HepG2 (cell line): Measurements from ENCODE around the gene HAND1. TPM values are rescaled to one million over a fixed set of nuclear protein-coding genes. Genes with fewer than 3 reads are reported as not detected.

Experiments used
- ATAC-seq: fragments of 200-7000 bp; cut with Tn5 transposase; 3 replicates; pipeline ENCODE4 v1.9.1; 2020; ENCODE audit warnings: mild to moderate bottlenecking, moderate library complexity
- BruUV-seq: library from RNA; stranded (reverse); fragments of 400-500 nt; replicated peaks from 2 replicates; lab custom pipeline; 2021; lab: Mats Ljungman, UMichigan
- CTCF ChIA-PET: fragments of 300-600 bp; formaldehyde crosslinking; extraction: SDS; loops from one replicate; lab custom pipeline; 2021; ENCODE audit warnings: low total read pairs, inconsistent platforms, low intra/inter-chr PET ratio; lab: Yijun Ruan, JAX
- POLR2A ChIA-PET: fragments of 350-600 bp; sonication (Branson Sonifier 250); formaldehyde crosslinking; loops from one replicate; lab custom pipeline; 2020; ENCODE audit warnings: antibody characterized with exemption, inconsistent platforms; lab: Yijun Ruan, JAX
- DNase-seq: peaks from one replicate; pipeline ENCODE4 v3.0.0-alpha.2; 2015; ENCODE audit warnings: low spot score
- FAIRE-seq: peaks from 3 replicates; lab custom pipeline; 2011; peaks lifted over from hg19 to GRCh38; lab: Jason Lieb, UNC
- H2AFZ ChIP-seq: one replicate; pipeline ENCODE4 v1.6.1; 2011; ENCODE audit warnings: low read length, inconsistent platforms
- H3K27ac ChIP-seq: fragments of 300-600 bp; 3 replicates; pipeline ENCODE4 v1.8.0; 2011; ENCODE audit warnings: mixed run types, mild to moderate bottlenecking, mixed read lengths, low read length, inconsistent platforms; ENCODE audit not compliant: insufficient read depth; ENCODE audit errors: extremely low read length
- H3K27me3 ChIP-seq, 2 experiments: fragments of 200-600 bp in 1 of 2; 2 replicates in 1 of 2; 3 replicates in 1 of 2; pipeline versions ENCODE4 v1.6.0 to v1.8.0; 2011; ENCODE audit warnings: low read length in 2 of 2, mild to moderate bottlenecking in 2 of 2, moderate library complexity in 2 of 2, inconsistent platforms in 1 of 2; ENCODE audit not compliant: insufficient read depth in 2 of 2, control insufficient read depth in 1 of 2
- H3K36me3 ChIP-seq, 2 experiments: fragments of 200-600 bp in 1 of 2; replicated peaks in 1 of 2; 2 replicates in 1 of 2; 3 replicates in 1 of 2; pipeline versions ENCODE4 v1.5.1 to v1.8.0; 2011; ENCODE audit warnings: low read length in 2 of 2, inconsistent platforms in 1 of 2; ENCODE audit not compliant: insufficient read depth in 2 of 2, control insufficient read depth in 1 of 2
- H3K4me1 ChIP-seq: 2 replicates; pipeline ENCODE4 v1.5.1; 2012; ENCODE audit warnings: low read length, inconsistent platforms; ENCODE audit not compliant: insufficient read depth
- H3K4me2 ChIP-seq: 2 replicates; pipeline ENCODE4 v1.6.0; 2011; ENCODE audit warnings: low read depth, low read length, inconsistent platforms
- H3K4me3 ChIP-seq, 3 experiments: fragments of 200-600 bp in 1 of 3; sonication (generic), shearing (Covaris generic) in 1 of 3; replicated peaks in 1 of 3; 2 replicates each; pipeline ENCODE4 v1.5.1; 2011 to 2016; ENCODE audit warnings: low read length in 3 of 3, inconsistent platforms in 2 of 3, low read depth in 2 of 3, mild to moderate bottlenecking in 2 of 3, control low read depth in 1 of 3, mixed read lengths in 1 of 3; ENCODE audit not compliant: insufficient read depth in 1 of 3
- H3K79me2 ChIP-seq: one replicate; pipeline ENCODE4 v1.6.1; 2011; ENCODE audit warnings: low read length, inconsistent platforms; ENCODE audit not compliant: insufficient read depth
- H3K9ac ChIP-seq: 2 replicates; pipeline ENCODE4 v1.6.0; 2011; ENCODE audit warnings: mild to moderate bottlenecking, low read depth, low read length, inconsistent platforms; ENCODE audit not compliant: insufficient read depth
- H3K9me3 ChIP-seq: 2 replicates; pipeline ENCODE4 v1.5.1; 2012; ENCODE audit warnings: mild to moderate bottlenecking, low read length
- H4K20me1 ChIP-seq: 2 replicates; pipeline ENCODE4 v1.6.0; 2011; ENCODE audit warnings: inconsistent platforms, mild to moderate bottlenecking, low read length, moderate library complexity; ENCODE audit not compliant: insufficient read depth
- ARHGAP35 ChIP-seq: sonication (generic); formaldehyde crosslinking; IDR thresholded peaks from 2 replicates; pipeline ENCODE4 v1.9.0; 2022; ENCODE audit warnings: mild to moderate bottlenecking, inconsistent platforms, moderate library complexity, missing genetic modification reagents, borderline replicate concordance
- ATM ChIP-seq: fragments of 450-650 bp; IDR thresholded peaks from 2 replicates; pipeline ENCODE4 v1.7.1; 2017; ENCODE audit warnings: mild to moderate bottlenecking, borderline replicate concordance
- DNMT1 ChIP-seq: sonication (generic); formaldehyde crosslinking; IDR thresholded peaks from 2 replicates; pipeline ENCODE4 v1.5.1; 2020; ENCODE audit warnings: mild to moderate bottlenecking, missing genetic modification reagents
- GATAD2A ChIP-seq: IDR thresholded peaks from 2 replicates; pipeline ENCODE4 v1.6.1; 2016
- KDM4B ChIP-seq: sonication (generic); formaldehyde crosslinking; IDR thresholded peaks from 2 replicates; pipeline ENCODE4 v1.4.0; 2020; ENCODE audit warnings: missing genetic modification reagents
- MBD4 ChIP-seq: IDR thresholded peaks from 2 replicates; pipeline ENCODE4 v1.6.1; 2012; ENCODE audit warnings: low read length, inconsistent platforms, borderline replicate concordance
- NFE2L2 ChIP-seq: fragments of 150-350 bp; IDR thresholded peaks from 2 replicates; pipeline ENCODE4 v1.6.1; 2014; ENCODE audit warnings: low read length
- POLR2AphosphoS5 ChIP-seq: IDR thresholded peaks from 2 replicates; pipeline ENCODE4 v1.6.1; 2012; ENCODE audit warnings: low read depth, low read length
- SNAPC5 ChIP-seq: sonication (generic); formaldehyde crosslinking; IDR thresholded peaks from 2 replicates; pipeline ENCODE4 v1.8.1; 2023; ENCODE audit warnings: mild to moderate bottlenecking, missing genetic modification reagents, borderline replicate concordance
- SYNCRIP ChIP-seq: fragments of 200-400 bp; formaldehyde crosslinking; IDR thresholded peaks from 2 replicates; pipeline ENCODE4 v1.6.1; 2018; ENCODE audit warnings: mild to moderate bottlenecking, low read depth, low read length; ENCODE audit not compliant: insufficient read depth
- ZBTB1 ChIP-seq: sonication (generic); formaldehyde crosslinking; IDR thresholded peaks from 2 replicates; pipeline ENCODE4 v1.4.0; 2020; ENCODE audit warnings: missing genetic modification reagents, borderline replicate concordance
- ZNF12 ChIP-seq: sonication (generic); formaldehyde crosslinking; IDR thresholded peaks from 2 replicates; pipeline ENCODE4 v1.5.0; 2020; ENCODE audit warnings: missing genetic modification reagents
- ZNF121 ChIP-seq: sonication (generic); formaldehyde crosslinking; IDR thresholded peaks from 2 replicates; pipeline ENCODE4 v1.5.0; 2020; ENCODE audit warnings: mild to moderate bottlenecking, missing genetic modification reagents
- ZNF274 ChIP-seq: sonication (generic); formaldehyde crosslinking; IDR thresholded peaks from 2 replicates; pipeline ENCODE4 v1.5.1; 2020; ENCODE audit warnings: mild to moderate bottlenecking, missing genetic modification reagents
- ZNF343 ChIP-seq: sonication (generic); formaldehyde crosslinking; IDR thresholded peaks from 2 replicates; pipeline ENCODE4 v1.4.0; 2020; ENCODE audit warnings: mild to moderate bottlenecking, missing genetic modification reagents
- ZNF430 ChIP-seq: sonication (generic); formaldehyde crosslinking; IDR thresholded peaks from 2 replicates; pipeline ENCODE4 v1.9.0; 2021; ENCODE audit warnings: mild to moderate bottlenecking, missing genetic modification reagents
- ZNF446 ChIP-seq: sonication (generic); formaldehyde crosslinking; IDR thresholded peaks from 2 replicates; pipeline ENCODE4 v1.5.0; 2020; ENCODE audit warnings: mild to moderate bottlenecking, missing genetic modification reagents
- ZNF720 ChIP-seq: sonication (generic); formaldehyde crosslinking; IDR thresholded peaks from 2 replicates; pipeline ENCODE4 v1.4.0; 2020; ENCODE audit warnings: missing genetic modification reagents
- ZNF737 ChIP-seq: sonication (generic); formaldehyde crosslinking; IDR thresholded peaks from 2 replicates; pipeline ENCODE4 v1.5.0; 2020; ENCODE audit warnings: missing genetic modification reagents, mild to moderate bottlenecking, borderline replicate concordance
- WGBS: methylation state at CpG from one replicate; pipeline ENCODE4 v1.1.6; 2017; ENCODE audit warnings: low lambda C conversion rate; 5-methylcytosine and 5-hydroxymethylcytosine counted together
- in situ Hi-C: cut with HindIII; loops from 2 replicates; pipeline ENCODE4 v1.10.0; 2017; ENCODE audit warnings: low pct_unique_long_range_greater_than_20kb; ENCODE audit not compliant: extremely low pct_ligation_motif_present
- intact Hi-C: fragments of 100-400 bp; cut with micrococcal nuclease; formaldehyde crosslinking; loops from one replicate; pipeline ENCODE4 v1.10.0; 2022; ENCODE audit not compliant: unreplicated experiment
- polyA plus RNA-seq, 8 experiments: library from polyadenylated mRNA; depleted of rRNA in 3 of 8; stranded (reverse) in 7 of 8; unstranded in 1 of 8; fragments of >200 nt; fragmentation: Illumina TruSeq in 4 of 8; extraction: Trizol in 4 of 8; gene quantifications; 2 replicates each; pipeline versions ENCODE4 v1.2.1 to v1.2.3, GENCODE V29; 2011 to 2016; ENCODE audit warnings: low read depth in 4 of 8, missing spikeins in 1 of 8, mixed read lengths in 1 of 8; ENCODE audit not compliant: insufficient read depth in 1 of 8
- total RNA-seq, 5 experiments: library from RNA; depleted of rRNA; stranded (reverse); fragments of >200 nt; fragmentation: Illumina TruSeq; extraction: Trizol; gene quantifications; 2 replicates each; pipeline ENCODE4 v1.2.3, GENCODE V29; 2016; ENCODE audit warnings: low read depth in 1 of 5
- TF ChIP-seq, protein P1 (sequence below): sonication (generic); formaldehyde crosslinking; IDR thresholded peaks from 2 replicates; pipeline ENCODE4 v1.8.0; 2022; ENCODE audit warnings: low read depth, missing genetic modification reagents

The HAND1 gene
- total and polyA plus RNA-seq, 2 of the 13 experiments (the other 11 are each of a cell fraction or from before 2014, with no cell fraction given), result not detected

DNA sequence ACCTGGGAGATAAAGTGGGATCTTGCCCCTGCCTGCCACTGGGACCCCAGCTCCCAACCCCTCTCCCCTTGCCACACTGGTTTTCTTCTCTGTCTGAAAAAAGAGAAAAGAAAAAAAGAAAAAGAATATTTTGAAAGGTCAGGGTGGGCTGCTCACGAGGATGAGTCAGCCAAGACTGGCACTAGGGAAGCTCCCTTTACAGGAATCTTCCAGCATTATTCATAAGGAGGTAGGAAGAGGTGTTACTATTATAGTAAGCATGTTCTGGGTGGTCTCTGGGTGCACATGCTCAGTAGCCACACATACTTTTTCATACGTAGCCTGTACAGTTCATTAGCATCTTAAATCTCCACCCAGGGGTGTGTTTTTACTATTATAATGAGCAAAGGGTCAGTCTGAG lies 46.8 kb upstream of the HAND1 start:
- ChIA-PET CTCF (no interaction called here), POLR2A (no interaction called here)
- Histone ChIP-seq H3K27me3 (peaks cover 0 to 3% of the 10 kb centered on the region in 2 experiments; a peak in 2 of 5 replicates), H2AFZ (no peak overlapping the region), H3K4me2 (no peak overlapping the region), H3K79me2 (no peaks in the 10 kb centered on the region), H4K20me1 (no peaks in the 10 kb centered on the region), H3K9ac (no peak overlapping the region), H3K4me3 (no peak overlapping the region), H3K9me3 (no peaks in the 10 kb centered on the region), H3K4me1 (no peaks in the 10 kb centered on the region), H3K36me3 (no peaks in the 10 kb centered on the region), H3K27ac (no peak overlapping the region)
- 21% methylated on average over 2 of the region's 2 CpGs for WGBS
- TF ChIP-seq GATAD2A (no peak), ZNF274 (CRISPR knock-in tag) (no peak), SYNCRIP (no peak), MBD4 (no peak), ZNF12 (CRISPR knock-in tag) (no peak), KDM4B (CRISPR knock-in tag) (no peak), ATM (no peak), POLR2AphosphoS5 (no peak), ARHGAP35 (CRISPR knock-in tag) (no peak), ZBTB1 (no peak), ZNF121 (CRISPR knock-in tag) (no peak), NFE2L2 (no peak), DNMT1 (no peak), SNAPC5 (CRISPR knock-in tag) (no peak), ZNF446 (CRISPR knock-in tag) (no peak), ZNF737 (CRISPR knock-in tag) (no peak), ZNF430 (CRISPR knock-in tag) (no peak), ZNF720 (no peak), ZNF343 (CRISPR knock-in tag) (no peak)
- TF ChIP-seq, protein P1, sequence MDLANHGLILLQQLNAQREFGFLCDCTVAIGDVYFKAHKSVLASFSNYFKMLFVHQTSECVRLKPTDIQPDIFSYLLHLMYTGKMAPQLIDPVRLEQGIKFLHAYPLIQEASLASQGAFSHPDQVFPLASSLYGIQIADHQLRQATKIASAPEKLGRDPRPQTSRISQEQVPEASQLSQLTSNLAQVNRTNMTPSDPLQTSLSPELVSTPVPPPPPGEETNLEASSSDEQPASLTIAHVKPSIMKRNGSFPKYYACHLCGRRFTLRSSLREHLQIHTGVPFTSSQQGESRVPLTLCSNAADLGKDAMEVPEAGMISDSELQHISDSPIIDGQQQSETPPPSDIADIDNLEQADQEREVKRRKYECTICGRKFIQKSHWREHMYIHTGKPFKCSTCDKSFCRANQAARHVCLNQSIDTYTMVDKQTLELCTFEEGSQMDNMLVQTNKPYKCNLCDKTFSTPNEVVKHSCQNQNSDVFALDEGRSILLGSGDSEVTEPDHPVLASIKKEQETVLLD (CRISPR knock-in tag), result no peak
- no peak for DNase-seq
- in situ Hi-C loops, result loop anchor here (5.0 kb wide), 2 partner anchors 48 to 82 kb away; partner anchors contain the start of gene HAND1
- intact Hi-C loops, result no loop called here
- no peak for FAIRE-seq
- no peak for ATAC-seq
- no TSS peak for BruUV-seq
